GM12892 (cell line): ENCODE measurements around the gene GPR87.

Experiments used
- DNase-seq: peaks from one replicate; pipeline ENCODE4 v3.0.0; 2011; ENCODE audit not compliant: insufficient read length
- FAIRE-seq: peaks from 2 replicates; lab custom pipeline; 2011; peaks lifted over from hg19 to GRCh38; lab: Jason Lieb, UNC
- POLR2A ChIP-seq: IDR thresholded peaks from 2 replicates; pipeline ENCODE4 v1.6.1; 2011; ENCODE audit warnings: low read depth, low read length, control low read depth
- POLR2AphosphoS5 ChIP-seq: IDR thresholded peaks from 2 replicates; pipeline ENCODE4 v1.6.1; 2011; ENCODE audit warnings: low read depth, low read length, control low read depth
- TAF1 ChIP-seq: IDR thresholded peaks from 2 replicates; pipeline ENCODE4 v1.6.1; 2011; ENCODE audit warnings: low read depth, mild to moderate bottlenecking, control low read depth, low read length, borderline replicate concordance

Gene GPR87

DNA sequence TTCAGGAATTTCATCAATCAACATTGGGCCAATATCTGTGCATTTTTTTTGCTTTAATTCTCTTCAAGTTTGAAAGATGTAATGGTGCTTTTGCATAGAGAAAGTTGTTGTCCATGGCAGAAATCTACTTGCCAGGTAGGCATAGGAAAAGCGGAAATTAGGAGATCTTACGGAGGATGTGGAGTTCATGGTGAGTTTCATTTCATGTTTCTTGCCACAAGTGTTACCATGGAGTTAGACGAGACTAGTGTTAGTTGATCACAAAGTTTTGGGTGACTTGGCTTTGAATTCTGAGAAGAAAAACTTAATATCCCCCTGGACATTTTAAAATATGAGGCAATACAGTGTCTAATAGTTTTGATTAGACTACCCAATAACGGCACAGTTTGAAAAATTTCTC, 13.8 kb upstream of the GPR87 start:
- TF ChIP-seq TAF1 (no peak), POLR2AphosphoS5 (no peak), POLR2A (no peak)
- FAIRE-seq (no peak), DNase-seq (no peak)

DNA sequence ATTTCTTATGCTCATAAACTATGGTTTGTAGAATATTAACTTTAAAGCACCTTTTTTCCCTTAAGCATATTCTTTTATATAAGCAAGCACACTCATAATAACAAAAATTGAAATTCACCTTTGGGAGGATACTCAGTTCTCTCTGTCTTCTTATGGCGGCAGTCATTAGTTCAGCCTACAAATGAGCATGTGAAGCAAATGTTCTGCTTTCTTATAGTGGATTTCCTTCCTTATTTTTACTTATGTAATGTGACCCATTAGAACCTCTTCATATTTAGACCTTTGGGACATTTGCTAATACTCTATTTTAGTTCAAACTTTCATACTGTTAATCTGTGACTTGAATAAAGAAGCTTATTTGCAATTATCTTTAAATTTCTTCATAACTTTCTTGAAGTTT, 12.7 kb upstream of the GPR87 start, which contains the start of gene P2RY13:
Gene P2RY13 (minus strand): TSS at position 187 of the 400 bp plus-strand sequence. CDS start 21 bp downstream, at position 166.
- no peak for TF ChIP-seq TAF1
- no peak for TF ChIP-seq POLR2AphosphoS5
- no peak for TF ChIP-seq POLR2A
- FAIRE-seq (no peak), DNase-seq (no peak)

DNA sequence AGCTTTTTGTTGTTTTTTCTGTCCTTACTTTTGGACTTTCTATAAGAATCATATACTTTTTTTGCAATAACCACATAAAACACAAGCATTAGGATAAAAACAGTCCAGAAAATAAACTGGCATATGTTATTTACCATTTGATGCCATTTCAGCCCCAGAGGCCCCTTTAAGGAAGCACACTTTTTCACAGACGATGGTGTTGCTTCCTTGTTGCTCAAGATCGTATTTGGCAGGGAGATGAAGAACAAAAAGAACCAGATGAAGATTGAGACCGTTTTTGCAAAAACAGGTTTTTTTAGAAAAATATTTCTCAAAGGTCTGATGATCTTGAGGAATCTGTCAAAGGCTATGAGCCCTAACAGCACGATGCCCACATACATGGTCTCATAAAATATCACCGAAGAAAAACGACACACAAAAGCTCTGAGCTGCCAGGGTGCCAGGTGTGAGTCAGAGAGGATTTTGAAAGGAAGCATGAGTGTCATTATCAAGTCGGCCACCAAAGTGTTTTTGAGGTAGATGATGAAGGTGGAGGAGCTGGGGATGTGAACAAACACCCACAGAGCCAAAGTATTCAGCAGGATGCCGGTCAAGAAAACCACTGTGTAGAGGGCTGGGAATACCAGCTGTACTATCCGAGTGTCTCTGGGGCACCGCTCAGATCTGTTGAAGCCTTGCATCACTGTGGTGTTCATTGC, 11.8 kb upstream of the GPR87 start:
- FAIRE-seq (peak; percentile 33), DNase-seq (no peak)

DNA sequence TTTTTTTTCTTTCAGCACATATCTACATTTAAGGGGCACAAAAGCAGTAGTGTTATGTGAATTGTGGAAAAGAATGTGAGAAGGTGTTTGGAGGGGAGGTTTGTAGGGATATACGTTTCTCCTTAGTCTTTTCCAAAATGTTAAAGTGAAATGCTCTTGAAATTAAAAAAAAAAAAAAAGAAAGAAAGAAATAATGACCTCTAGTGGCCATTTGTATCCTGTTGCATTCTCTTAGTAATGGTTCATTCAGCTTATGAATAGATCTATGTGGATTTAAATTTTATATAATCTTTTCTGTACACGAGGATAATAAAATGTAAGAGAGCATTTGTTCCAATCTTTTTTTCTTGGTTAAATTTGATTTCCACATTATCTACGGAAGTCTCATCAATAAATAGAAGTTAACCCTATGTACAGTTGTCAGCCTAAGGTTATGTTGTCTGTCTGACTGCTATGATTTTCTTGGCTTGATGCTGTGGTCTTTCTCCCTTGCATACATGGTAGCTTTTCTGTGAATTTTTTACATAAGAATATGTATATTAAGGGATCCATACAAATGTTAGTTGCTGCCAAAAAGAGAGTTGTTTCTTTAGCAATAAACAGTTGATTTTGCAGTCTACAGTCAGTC, 11.1 kb upstream of the GPR87 start:
- DNase-seq (no peak), FAIRE-seq (no peak)

More for the DNA sequence above, 11.8 kb upstream of the GPR87 start:
- no peak for TF ChIP-seq POLR2A
- no peak for TF ChIP-seq TAF1
- TF ChIP-seq POLR2AphosphoS5 = no peak

DNA sequence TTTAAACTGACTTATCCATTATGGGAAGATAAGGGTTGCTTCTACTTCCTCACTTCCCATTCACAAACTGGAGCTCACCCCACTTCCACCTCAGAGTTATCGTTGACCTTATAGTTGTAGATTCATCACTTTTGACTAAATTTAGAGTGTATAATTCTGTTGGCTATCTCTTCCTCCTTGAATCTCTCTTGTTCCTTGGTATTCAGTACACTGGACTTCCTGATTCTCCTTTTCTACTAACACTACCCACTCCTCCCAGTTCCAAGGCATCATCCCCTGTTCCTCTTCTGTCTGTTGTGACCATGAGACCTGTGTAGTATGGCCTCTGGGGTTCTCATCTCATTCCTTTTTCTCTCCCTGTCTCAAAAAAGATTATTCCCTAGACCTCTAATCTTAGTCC, 5.9 kb upstream of the GPR87 start:
- FAIRE-seq (no peak), DNase-seq (no peak)
- TF ChIP-seq TAF1 (no peak), POLR2A (no peak), POLR2AphosphoS5 (no peak)

More for the DNA sequence above, 11.1 kb upstream of the GPR87 start:
- no peak for TF ChIP-seq POLR2A
- TF ChIP-seq POLR2AphosphoS5 = no peak
- no peak for TF ChIP-seq TAF1

DNA sequence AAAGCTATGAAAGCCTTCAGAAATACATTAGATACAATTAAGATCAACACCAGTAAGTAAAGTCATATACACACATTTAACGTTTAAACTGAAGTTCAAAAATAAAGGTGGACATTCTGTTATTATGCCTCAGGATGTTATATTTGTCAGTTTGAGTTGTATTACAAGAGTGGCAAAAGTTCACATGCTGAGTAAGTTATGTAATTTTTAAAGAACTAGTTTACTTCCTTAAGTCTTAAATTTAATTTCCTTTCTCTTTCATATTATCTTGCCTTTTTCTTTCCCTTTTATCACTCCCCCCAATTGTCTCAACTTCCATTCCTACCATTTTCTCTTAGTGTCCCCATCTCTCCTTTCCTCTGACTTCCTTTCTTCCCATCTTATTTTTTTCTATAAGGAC, 4.9 kb upstream of the GPR87 start:
- FAIRE-seq = peak; percentile 5
- DNase-seq = no peak
- TF ChIP-seq POLR2AphosphoS5 (no peak), POLR2A (no peak), TAF1 (no peak)

DNA sequence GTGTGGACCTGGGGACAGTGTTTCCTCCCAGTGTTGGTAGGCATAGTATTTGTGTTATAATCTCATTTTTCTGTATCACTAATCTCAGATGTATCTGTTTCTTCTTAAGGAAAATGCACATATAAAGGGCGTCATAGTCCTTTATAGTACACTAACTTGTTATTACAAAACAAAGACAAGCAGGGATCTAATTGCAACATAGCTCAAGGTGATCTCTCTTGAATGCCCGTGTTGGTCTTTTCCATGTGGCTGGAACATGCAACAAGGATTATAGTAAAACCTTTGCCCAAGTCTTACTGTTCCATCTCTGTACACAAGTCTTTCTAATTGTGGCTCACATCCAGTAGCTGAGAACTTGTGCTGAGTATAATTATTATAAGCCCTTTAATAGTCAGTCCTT, 3.5 kb upstream of the GPR87 start:
- FAIRE-seq = no peak

DNA sequence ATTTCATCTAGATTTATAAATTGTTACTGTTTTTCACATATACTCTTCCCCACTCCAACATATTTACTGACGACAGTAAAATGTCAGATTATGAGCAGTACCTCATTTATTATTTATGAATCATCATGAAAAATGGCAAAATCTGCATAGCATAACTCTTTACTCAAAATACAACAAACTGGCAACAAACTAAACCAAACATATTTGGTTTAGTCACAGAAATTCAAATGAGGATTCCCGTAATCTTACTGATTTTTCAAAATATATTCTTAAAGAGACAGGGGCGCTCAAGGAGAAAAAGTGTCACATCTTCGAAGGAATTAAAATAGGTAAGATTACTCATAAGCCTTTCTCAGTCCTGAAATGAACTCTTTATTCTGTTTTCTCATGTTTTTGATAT, 3.0 kb upstream of the GPR87 start:
- FAIRE-seq = no peak
- no peak for DNase-seq
- TF ChIP-seq POLR2A (no peak), TAF1 (no peak), POLR2AphosphoS5 (no peak)

More for the DNA sequence above, 3.5 kb upstream of the GPR87 start:
- DNase-seq = no peak
- TF ChIP-seq POLR2AphosphoS5 = no peak
- no peak for TF ChIP-seq POLR2A
- TF ChIP-seq TAF1 = no peak

DNA sequence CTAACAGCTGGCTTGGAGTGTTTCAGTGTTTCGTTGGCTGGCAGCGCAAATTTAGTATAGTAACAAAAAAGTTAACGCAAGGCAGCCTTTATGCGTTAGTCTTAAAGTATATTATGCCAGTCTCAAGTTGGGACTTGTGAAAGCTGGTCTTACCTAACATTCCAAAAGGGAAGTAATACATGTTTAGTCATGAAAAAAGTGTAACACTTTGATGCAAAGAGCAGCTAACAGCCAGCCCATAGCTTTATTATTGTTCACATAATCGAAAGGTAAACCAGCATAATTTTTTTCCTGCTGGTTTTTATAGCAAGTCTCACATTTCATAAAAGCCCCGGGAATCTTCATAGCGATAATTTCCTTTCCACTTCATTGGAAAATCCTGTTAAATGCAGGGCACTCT, 2.4 kb upstream of the GPR87 start:
- DNase-seq = no peak
- no peak for FAIRE-seq
- TF ChIP-seq POLR2AphosphoS5 (no peak), POLR2A (no peak), TAF1 (no peak)

DNA sequence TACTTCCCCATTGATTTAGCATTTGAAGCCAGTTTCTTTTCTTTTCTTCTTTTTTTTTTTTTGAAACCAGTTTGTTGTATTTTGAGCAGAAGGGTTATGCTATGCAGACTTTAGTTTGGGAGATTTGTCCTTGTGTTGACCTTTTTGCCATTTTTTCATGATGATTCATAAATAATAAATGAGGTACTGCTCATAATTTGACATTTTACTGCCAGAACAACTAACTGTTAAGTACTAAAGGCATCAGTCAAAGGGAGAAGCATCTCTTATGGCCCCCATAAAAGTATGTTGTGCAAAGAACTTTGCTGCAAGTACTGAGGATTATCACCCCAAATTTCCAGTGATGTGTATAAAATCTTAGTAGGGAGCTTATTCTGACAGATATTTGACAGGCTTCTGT, 1.7 kb upstream of the GPR87 start:
- FAIRE-seq (no peak), DNase-seq (no peak)
- no peak for TF ChIP-seq TAF1
- no peak for TF ChIP-seq POLR2AphosphoS5
- TF ChIP-seq POLR2A = no peak

DNA sequence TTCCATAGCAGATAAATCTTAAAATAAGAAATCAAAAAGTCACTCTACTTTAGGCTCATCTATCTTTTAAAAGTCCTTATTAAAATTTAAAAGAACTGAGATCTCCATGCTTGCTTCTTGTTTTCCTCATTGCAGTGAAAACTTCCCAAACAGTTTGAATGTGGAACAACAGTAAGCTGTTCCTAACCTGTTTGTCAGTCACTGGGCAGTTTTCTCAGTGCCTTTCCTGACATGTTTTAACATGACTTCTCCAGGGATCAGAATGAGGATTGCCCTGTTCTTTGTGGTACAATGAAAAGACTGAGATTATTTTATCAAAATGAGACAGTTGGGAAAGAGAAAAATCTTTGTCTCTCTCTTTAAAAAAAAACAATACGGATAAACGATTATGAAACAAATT, 774 bp downstream of the GPR87 start:
- no peak for TF ChIP-seq POLR2AphosphoS5
- no peak for TF ChIP-seq POLR2A
- no peak for TF ChIP-seq TAF1
- FAIRE-seq (no peak), DNase-seq (no peak)

DNA sequence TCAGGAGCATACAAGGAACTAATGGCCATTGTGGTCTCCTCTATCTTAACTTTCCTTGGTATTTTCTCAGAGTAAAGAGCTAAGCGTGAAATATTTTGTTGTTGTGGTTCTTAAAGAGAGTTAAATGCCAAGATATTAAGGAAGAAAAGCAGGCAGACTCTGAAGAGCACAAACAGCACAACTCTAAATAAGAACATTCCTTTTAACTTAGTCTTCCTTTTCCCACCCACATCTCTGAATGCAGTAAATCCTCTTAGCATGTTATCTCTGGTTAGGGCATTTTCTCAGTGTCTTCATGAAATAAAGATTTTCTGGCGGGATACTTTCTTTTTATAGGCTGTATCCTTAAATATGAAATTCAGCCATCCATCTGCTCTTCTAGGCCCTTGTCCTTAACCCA, 1.5 kb downstream of the GPR87 start:
- DNase-seq (no peak), FAIRE-seq (no peak)
- TF ChIP-seq POLR2A (no peak), POLR2AphosphoS5 (no peak), TAF1 (no peak)

DNA sequence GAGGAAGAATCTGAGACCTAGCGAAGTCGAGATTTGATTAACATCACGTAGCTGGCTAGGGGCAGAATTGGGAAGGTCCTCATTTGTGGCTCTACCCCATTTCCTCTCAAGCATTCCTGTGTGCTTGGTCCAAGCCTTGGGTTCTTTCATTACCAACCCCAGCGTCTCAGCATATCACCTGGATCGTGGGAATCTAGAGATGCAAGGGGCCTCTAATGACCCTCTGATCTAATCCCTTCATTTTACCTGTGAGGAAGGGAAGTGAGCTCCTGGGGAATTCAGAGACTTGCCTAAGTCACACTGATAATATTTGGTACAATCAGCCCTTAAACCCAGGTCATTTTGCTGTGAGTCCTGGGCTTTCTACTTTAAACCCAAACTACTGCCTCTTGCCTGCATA, 2.0 kb downstream of the GPR87 start:
- DNase-seq (no peak), FAIRE-seq (no peak)
- TF ChIP-seq TAF1 (no peak), POLR2AphosphoS5 (no peak)

DNA sequence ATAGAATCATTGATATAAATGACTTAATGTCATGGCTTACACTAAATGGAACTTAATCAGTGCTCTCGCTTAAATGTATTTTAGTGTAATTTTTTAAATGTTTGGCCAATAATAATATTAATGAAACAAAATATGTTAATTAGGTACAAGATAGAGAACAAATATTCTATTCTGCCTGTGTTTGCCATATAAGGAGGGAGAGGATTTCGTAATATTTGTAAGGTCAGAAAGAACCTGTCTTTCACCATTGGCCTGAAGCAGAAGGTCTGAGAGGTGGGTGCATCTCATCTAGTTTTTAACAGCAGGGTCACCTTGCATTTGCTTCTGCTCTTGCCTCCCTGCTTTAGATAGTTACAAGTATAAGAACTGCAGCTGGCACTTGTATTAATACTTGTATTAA, 2.5 kb downstream of the GPR87 start:
- FAIRE-seq = no peak
- TF ChIP-seq POLR2A = no peak
- TF ChIP-seq TAF1 = no peak
- no peak for TF ChIP-seq POLR2AphosphoS5
- no peak for DNase-seq

DNA sequence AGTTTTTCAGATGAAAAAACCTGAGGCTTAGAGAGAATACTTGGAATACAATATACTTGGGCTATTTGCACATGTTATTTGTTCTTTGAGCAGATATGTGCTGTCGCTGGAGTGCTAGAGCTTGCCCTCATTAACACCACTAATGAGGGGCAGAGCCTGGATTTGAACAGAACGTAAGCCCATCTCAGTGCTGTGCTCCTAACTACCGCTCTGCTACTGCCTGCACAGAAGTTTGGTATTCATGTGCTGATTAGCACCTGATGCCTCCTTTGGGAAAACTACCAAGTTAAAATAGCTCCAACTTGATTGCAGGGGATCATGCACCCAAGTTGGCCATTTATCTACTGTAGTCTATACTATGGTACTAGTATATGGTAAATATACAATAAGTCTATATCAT, 3.6 kb downstream of the GPR87 start:
- TF ChIP-seq POLR2A = no peak
- TF ChIP-seq TAF1 = no peak
- TF ChIP-seq POLR2AphosphoS5 = no peak
- FAIRE-seq = no peak
- no peak for DNase-seq
